Vagina (tissue), 2 donors: ENCODE data around the gene MFSD12. TPM values are rescaled to one million over a fixed set of nuclear protein-coding genes. Genes with fewer than 3 reads are reported as not detected.

Experiments used
- DNase-seq, 2 donors: peaks; one replicate each; pipeline ENCODE4 v3.0.0-alpha.2; 2017; ENCODE audit errors: extremely low spot score in 2 of 2
- H3K27ac ChIP-seq: fragments of 200-600 bp; sonication (generic); one replicate; pipeline ENCODE4 v1.5.1; 2019
- H3K27me3 ChIP-seq: fragments of 200-600 bp; sonication (generic); one replicate; pipeline ENCODE4 v1.5.1; 2019
- H3K36me3 ChIP-seq, 2 donors: fragments of 200-600 bp; sonication (generic); one replicate each; pipeline ENCODE4 v1.5.1; 2017 to 2019
- H3K4me1 ChIP-seq: fragments of 200-600 bp; sonication (generic); one replicate; pipeline ENCODE4 v1.5.1; 2019
- H3K4me3 ChIP-seq, 2 donors: fragments of 200-600 bp; sonication (generic); 1 replicate in 1 of 2; 2 replicates in 1 of 2; pipeline ENCODE4 v1.5.1; 2016 to 2019
- H3K9me3 ChIP-seq: fragments of 200-600 bp; sonication (generic); one replicate; pipeline ENCODE4 v1.5.1; 2019
- POLR2A ChIP-seq, 2 donors: fragments of 450-650 bp; IDR thresholded peaks; one replicate each; pipeline ENCODE4 v1.6.1; 2017; ENCODE audit warnings: antibody characterized with exemption in 2 of 2, mild to moderate bottlenecking in 2 of 2, moderate library complexity in 2 of 2
- POLR2AphosphoS5 ChIP-seq, 2 donors: sonication (generic); formaldehyde crosslinking; IDR thresholded peaks; one replicate each; pipeline ENCODE4 v1.9.0; 2017; ENCODE audit warnings: antibody characterized with exemption in 2 of 2, mild to moderate bottlenecking in 2 of 2, low read depth in 1 of 2; ENCODE audit not compliant: insufficient read depth in 1 of 2
- intact Hi-C: fragments of 100-400 bp; cut with DNase I; formaldehyde crosslinking; loops from one replicate; pipeline ENCODE4 v1.15.1; 2023
- total RNA-seq: library from RNA; depleted of rRNA; stranded (reverse); fragments of >200 nt; gene quantifications from one replicate; pipeline ENCODE4 v1.2.3, GENCODE V29; 2016
- TF ChIP-seq, protein P1 (sequence below), 3 experiments: fragments of 450-650 bp in 2 of 3; fragments of 200-600 bp in 1 of 3; sonication (generic) in 1 of 3; IDR thresholded peaks; one replicate each; pipeline ENCODE4 v1.5.1; 2017 to 2019; ENCODE audit warnings: antibody characterized with exemption in 3 of 3, mild to moderate bottlenecking in 2 of 3, moderate library complexity in 2 of 3

The MFSD12 gene
- total RNA-seq, 1 donor from 2014 or later = 48.4 TPM

DNA sequence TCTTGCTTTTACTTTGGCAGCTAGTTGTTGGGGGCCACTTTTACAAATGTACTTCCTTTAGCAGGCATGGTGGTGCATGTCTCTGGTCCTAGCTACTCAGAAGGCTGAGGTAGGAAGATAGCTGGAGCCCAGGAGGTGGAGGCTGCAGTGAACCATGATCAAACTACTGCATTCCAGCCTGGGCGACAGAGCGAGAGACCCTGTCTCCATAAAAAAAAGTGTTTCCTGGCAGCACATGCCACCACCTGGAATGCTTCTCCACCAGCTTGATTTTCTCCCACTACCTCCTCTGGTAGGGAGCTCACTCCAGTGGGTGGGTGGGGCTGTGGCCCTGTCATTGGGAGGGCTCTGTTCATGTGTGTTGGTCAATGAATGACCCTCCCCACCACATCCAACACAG, 38.7 kb downstream of the MFSD12 start:
- TF ChIP-seq, protein P1, sequence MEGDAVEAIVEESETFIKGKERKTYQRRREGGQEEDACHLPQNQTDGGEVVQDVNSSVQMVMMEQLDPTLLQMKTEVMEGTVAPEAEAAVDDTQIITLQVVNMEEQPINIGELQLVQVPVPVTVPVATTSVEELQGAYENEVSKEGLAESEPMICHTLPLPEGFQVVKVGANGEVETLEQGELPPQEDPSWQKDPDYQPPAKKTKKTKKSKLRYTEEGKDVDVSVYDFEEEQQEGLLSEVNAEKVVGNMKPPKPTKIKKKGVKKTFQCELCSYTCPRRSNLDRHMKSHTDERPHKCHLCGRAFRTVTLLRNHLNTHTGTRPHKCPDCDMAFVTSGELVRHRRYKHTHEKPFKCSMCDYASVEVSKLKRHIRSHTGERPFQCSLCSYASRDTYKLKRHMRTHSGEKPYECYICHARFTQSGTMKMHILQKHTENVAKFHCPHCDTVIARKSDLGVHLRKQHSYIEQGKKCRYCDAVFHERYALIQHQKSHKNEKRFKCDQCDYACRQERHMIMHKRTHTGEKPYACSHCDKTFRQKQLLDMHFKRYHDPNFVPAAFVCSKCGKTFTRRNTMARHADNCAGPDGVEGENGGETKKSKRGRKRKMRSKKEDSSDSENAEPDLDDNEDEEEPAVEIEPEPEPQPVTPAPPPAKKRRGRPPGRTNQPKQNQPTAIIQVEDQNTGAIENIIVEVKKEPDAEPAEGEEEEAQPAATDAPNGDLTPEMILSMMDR (IDR thresholded peaks at IDR 0.05) = no peak
- TF ChIP-seq POLR2AphosphoS5 (IDR thresholded peaks at IDR 0.05; ENCODE audit: insufficient read depth in 1 of 2, low read depth in 1 of 2) (no peak), POLR2A (IDR thresholded peaks at IDR 0.05) (no peak)
- Histone ChIP-seq H3K27me3 (no peaks in the 10 kb centered on the region), H3K36me3 (peaks cover 0 to 14% of the 10 kb centered on the region in 2 donors), H3K4me3 (no peak overlapping the region), H3K9me3 (no peaks in the 10 kb centered on the region), H3K4me1 (peaks cover 75% of the 10 kb centered on the region), H3K27ac (no peak overlapping the region)
- no peak for DNase-seq
- intact Hi-C loops = no loop called here

DNA sequence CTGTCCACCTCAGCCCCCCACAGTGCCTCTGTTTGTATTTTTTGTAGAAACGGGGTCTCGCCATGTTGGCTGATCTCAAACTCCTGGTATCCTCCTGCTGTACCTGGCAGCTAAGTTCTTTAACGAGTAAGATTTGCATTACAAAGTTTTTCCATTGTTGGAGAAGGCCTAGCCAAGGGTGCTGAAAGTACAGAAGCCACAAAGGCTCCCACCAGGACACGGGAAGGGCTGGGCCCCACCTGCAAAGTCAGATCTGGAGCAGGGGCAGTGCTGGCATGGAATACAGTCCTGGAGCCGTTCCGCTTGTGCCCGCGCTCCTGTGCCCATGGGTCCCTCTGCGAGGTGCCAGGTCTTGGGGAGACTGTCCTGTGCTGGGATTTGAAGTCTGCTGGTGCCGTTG, 39.1 kb downstream of the MFSD12 start:
- DNase-seq = no peak
- Histone ChIP-seq H3K4me3 (no peak overlapping the region), H3K4me1 (peaks cover 79% of the 10 kb centered on the region), H3K36me3 (peaks cover 0 to 10% of the 10 kb centered on the region in 2 donors), H3K27ac (no peak overlapping the region), H3K27me3 (no peaks in the 10 kb centered on the region), H3K9me3 (no peaks in the 10 kb centered on the region)
- intact Hi-C loops = no loop called here
- TF ChIP-seq, protein P1 (IDR thresholded peaks at IDR 0.05) = no peak

GRCh38 chr19:3517638-3518037, 39.7 kb downstream of the MFSD12 start:
- H3K4me3 ChIP-seq = no peak overlapping the region
- no peaks in the 10 kb centered on the region for H3K9me3 ChIP-seq
- TF ChIP-seq POLR2AphosphoS5 (IDR thresholded peaks at IDR 0.05; ENCODE audit: insufficient read depth in 1 of 2, low read depth in 1 of 2) (no peak), POLR2A (IDR thresholded peaks at IDR 0.05) (no peak)
- TF ChIP-seq, protein P1 (IDR thresholded peaks at IDR 0.05) = no peak
- peaks cover 81% of the 10 kb centered on the region for H3K4me1 ChIP-seq
- no peaks in the 10 kb centered on the region for H3K27me3 ChIP-seq
- intact Hi-C loops = no loop called here
- DNase-seq = no peak
- peaks cover 0 to 4% of the 10 kb centered on the region in 2 donors for H3K36me3 ChIP-seq
- no peak overlapping the region for H3K27ac ChIP-seq

DNA sequence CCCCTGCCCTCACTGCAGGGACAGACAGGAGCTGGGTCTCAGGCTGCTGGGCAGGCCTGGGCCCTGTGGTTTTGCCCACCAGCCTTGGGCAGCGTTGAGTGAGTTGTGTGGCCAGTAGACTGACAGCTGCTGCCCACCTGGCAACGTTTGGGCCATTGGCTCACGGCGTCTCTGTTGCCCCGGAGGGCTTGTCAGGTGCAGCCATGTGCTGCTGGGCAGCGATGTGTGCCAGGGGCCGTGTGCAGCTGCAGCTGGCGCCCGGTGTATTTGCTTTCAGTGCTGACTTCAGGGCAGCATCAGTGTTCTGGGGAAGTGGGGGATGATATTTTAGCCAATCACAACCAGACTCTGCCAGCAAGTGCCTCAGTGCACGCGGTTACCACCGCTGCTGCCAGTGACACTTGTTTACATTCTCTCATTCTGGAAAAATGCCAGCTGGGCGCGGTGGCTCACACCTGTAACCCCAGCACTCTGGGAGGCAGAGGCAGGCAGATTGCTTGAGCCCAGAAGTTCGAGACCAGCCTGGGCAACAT, 40.6 kb downstream of the MFSD12 start:
- no peak overlapping the region for H3K27ac ChIP-seq
- H3K4me3 ChIP-seq = no peak overlapping the region
- H3K36me3 ChIP-seq = peaks cover 0 to 4% of the 10 kb centered on the region in 2 donors
- peaks cover 81% of the 10 kb centered on the region for H3K4me1 ChIP-seq
- intact Hi-C loops = no loop called here
- TF ChIP-seq, protein P1 (IDR thresholded peaks at IDR 0.05) = no peak
- no peak for TF ChIP-seq POLR2A (IDR thresholded peaks at IDR 0.05)
- TF ChIP-seq POLR2AphosphoS5 (IDR thresholded peaks at IDR 0.05; ENCODE audit: insufficient read depth in 1 of 2, low read depth in 1 of 2) = no peak
- no peaks in the 10 kb centered on the region for H3K9me3 ChIP-seq
- DNase-seq = no peak
- H3K27me3 ChIP-seq = no peaks in the 10 kb centered on the region

- no peak for DNase-seq
- intact Hi-C loops = no loop called here
- no peaks in the 10 kb centered on the region for H3K27me3 ChIP-seq
- H3K27ac ChIP-seq = no peak overlapping the region
- H3K4me3 ChIP-seq = no peak overlapping the region
- TF ChIP-seq, protein P1 (IDR thresholded peaks at IDR 0.05) = no peak
- TF ChIP-seq POLR2A (IDR thresholded peaks at IDR 0.05) (no peak), POLR2AphosphoS5 (IDR thresholded peaks at IDR 0.05; ENCODE audit: insufficient read depth in 1 of 2, low read depth in 1 of 2) (no peak)
- peaks cover 0 to 4% of the 10 kb centered on the region in 2 donors for H3K36me3 ChIP-seq
- H3K4me1 ChIP-seq = peaks cover 81% of the 10 kb centered on the region
- H3K9me3 ChIP-seq = no peaks in the 10 kb centered on the region
Measured at GRCh38 chr19:3515891-3516422, 41.4 kb downstream of the MFSD12 start.
